Type B pancreatic cell (in vitro differentiated cells): ENCODE results near the gene CD300A. TPM values are rescaled to one million over a fixed set of nuclear protein-coding genes. Genes with fewer than 3 reads are reported as not detected.

Source experiments
- DNase-seq: peaks from one replicate; pipeline ENCODE4 v3.0.0; 2021; ENCODE audit warnings: mixed read lengths; ENCODE audit not compliant: unreplicated experiment; ENCODE audit errors: extremely low spot score
- H3K27ac Mint-ChIP-seq: 2 replicates; pipeline ENCODE4 v1.8.0; 2021; ENCODE audit warnings: mild to moderate bottlenecking, mixed read lengths
- H3K27me3 Mint-ChIP-seq: 2 replicates; pipeline ENCODE4 v1.8.0; 2021; ENCODE audit warnings: mixed read lengths
- H3K36me3 Mint-ChIP-seq: 2 replicates; pipeline ENCODE4 v1.8.0; 2021; ENCODE audit warnings: mixed read lengths
- H3K4me1 Mint-ChIP-seq: one replicate; pipeline ENCODE4 v1.8.0; 2021; ENCODE audit warnings: mixed read lengths; ENCODE audit not compliant: unreplicated experiment
- H3K4me3 Mint-ChIP-seq: 2 replicates; pipeline ENCODE4 v1.8.0; 2021; ENCODE audit warnings: mild to moderate bottlenecking, mixed read lengths
- H3K9me3 Mint-ChIP-seq: 2 replicates; pipeline ENCODE4 v1.8.0; 2021; ENCODE audit warnings: mixed read lengths
- CTCF ChIP-seq: fragments of 200-600 bp; sonication (generic); conservative IDR thresholded peaks from 2 replicates; pipeline ENCODE4 v1.5.0; 2021; ENCODE audit warnings: antibody characterized with exemption, mild to moderate bottlenecking
- total RNA-seq: library from RNA; stranded (reverse); gene quantifications from 2 replicates; pipeline ENCODE4 v1.2.1, GENCODE V29; 2021; ENCODE audit warnings: low replicate concordance

Gene CD300A
- total RNA-seq, 1 donor from 2014 or later, result 0.43 TPM

GRCh38 chr17:74447628-74448159 lies 18.7 kb upstream of the CD300A start:
- Mint-ChIP-seq H3K4me1 (peaks cover 17% of the 10 kb centered on the region), H3K27ac (no peak overlapping the region), H3K9me3 (no peaks in the 10 kb centered on the region), H3K27me3 (peaks cover 7% of the 10 kb centered on the region), H3K4me3 (no peak overlapping the region), H3K36me3 (no peaks in the 10 kb centered on the region)
- no peak for TF ChIP-seq CTCF
- no peak for DNase-seq

GRCh38 chr17:74448756-74449155 lies 17.7 kb upstream of the CD300A start:
- H3K36me3 Mint-ChIP-seq, result no peaks in the 10 kb centered on the region
- peaks cover 16% of the 10 kb centered on the region for H3K4me1 Mint-ChIP-seq
- H3K27ac Mint-ChIP-seq, result no peak overlapping the region
- peaks cover 7% of the 10 kb centered on the region for H3K27me3 Mint-ChIP-seq
- no peak for DNase-seq
- no peaks in the 10 kb centered on the region for H3K9me3 Mint-ChIP-seq
- no peak overlapping the region for H3K4me3 Mint-ChIP-seq
- no peak for TF ChIP-seq CTCF

GRCh38 chr17:74449306-74449705 lies 17.1 kb upstream of the CD300A start:
- H3K4me3 Mint-ChIP-seq, result no peak overlapping the region
- H3K4me1 Mint-ChIP-seq, result peaks cover 16% of the 10 kb centered on the region
- DNase-seq, result no peak
- H3K27me3 Mint-ChIP-seq, result peaks cover 7% of the 10 kb centered on the region
- H3K9me3 Mint-ChIP-seq, result no peaks in the 10 kb centered on the region
- no peak for TF ChIP-seq CTCF
- no peak overlapping the region for H3K27ac Mint-ChIP-seq
- H3K36me3 Mint-ChIP-seq, result no peaks in the 10 kb centered on the region

- Mint-ChIP-seq H3K36me3 (no peaks in the 10 kb centered on the region), H3K27ac (no peak overlapping the region), H3K27me3 (peaks cover 7% of the 10 kb centered on the region), H3K9me3 (no peaks in the 10 kb centered on the region), H3K4me1 (peaks cover 16% of the 10 kb centered on the region), H3K4me3 (no peak overlapping the region)
- no peak for TF ChIP-seq CTCF
- no peak for DNase-seq
Observed at GRCh38 chr17:74449773-74450172, 16.7 kb upstream of the CD300A start.

- no peak for DNase-seq
- H3K9me3 Mint-ChIP-seq, result no peaks in the 10 kb centered on the region
- H3K4me3 Mint-ChIP-seq, result no peak overlapping the region
- H3K27ac Mint-ChIP-seq, result no peak overlapping the region
- TF ChIP-seq CTCF, result no peak
- H3K4me1 Mint-ChIP-seq, result peaks cover 16% of the 10 kb centered on the region
- no peaks in the 10 kb centered on the region for H3K36me3 Mint-ChIP-seq
- peaks cover 7% of the 10 kb centered on the region for H3K27me3 Mint-ChIP-seq
Observed at GRCh38 chr17:74450231-74450630, 16.2 kb upstream of the CD300A start.

GRCh38 chr17:74450925-74451403 lies 15.5 kb upstream of the CD300A start:
- no peaks in the 10 kb centered on the region for H3K36me3 Mint-ChIP-seq
- no peak overlapping the region for H3K27ac Mint-ChIP-seq
- no peak for DNase-seq
- H3K27me3 Mint-ChIP-seq, result peaks cover 11% of the 10 kb centered on the region
- H3K4me1 Mint-ChIP-seq, result peaks cover 20% of the 10 kb centered on the region
- no peak overlapping the region for H3K4me3 Mint-ChIP-seq
- no peaks in the 10 kb centered on the region for H3K9me3 Mint-ChIP-seq
- no peak for TF ChIP-seq CTCF
